ENCODE measurements around the gene TLR3. TPM values are rescaled to one million over a fixed set of nuclear protein-coding genes. Genes with fewer than 3 reads are reported as not detected.

TLR3 gene
- total and polyA plus RNA-seq, 8 donors = 0.99 to 19.1 (median 7.6) TPM

DNA sequence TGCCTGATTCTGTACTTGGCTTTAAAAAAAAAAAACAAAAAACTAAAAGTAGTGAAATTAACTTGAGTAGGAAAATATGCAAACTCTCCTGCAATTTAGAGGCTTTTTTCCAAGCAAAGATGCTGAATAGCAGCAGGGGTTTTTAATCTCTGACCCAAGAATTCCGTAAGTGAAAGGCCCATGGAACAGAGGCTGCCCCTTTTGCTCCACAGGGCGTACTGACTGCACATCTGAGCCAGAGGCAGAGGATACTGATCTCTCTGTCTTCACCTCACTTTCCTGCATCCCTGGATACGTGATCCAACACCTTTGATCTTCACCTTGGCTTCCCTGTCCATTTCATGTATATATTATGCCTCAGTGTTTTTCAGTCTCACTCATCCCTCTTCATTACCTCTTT lies 39.4 kb downstream of the TLR3 start:
- no peak overlapping the region for H3K4me3 ChIP-seq
- H3K9me3 ChIP-seq = no peaks in the 10 kb centered on the region
- intact Hi-C loops (cut with DNase I) = no loop called here
- 89 to 91% methylated on average over 3 of the region's 3 CpGs for WGBS, 2 donors
- H3K27ac ChIP-seq = no peak overlapping the region
- TF ChIP-seq, protein P1, sequence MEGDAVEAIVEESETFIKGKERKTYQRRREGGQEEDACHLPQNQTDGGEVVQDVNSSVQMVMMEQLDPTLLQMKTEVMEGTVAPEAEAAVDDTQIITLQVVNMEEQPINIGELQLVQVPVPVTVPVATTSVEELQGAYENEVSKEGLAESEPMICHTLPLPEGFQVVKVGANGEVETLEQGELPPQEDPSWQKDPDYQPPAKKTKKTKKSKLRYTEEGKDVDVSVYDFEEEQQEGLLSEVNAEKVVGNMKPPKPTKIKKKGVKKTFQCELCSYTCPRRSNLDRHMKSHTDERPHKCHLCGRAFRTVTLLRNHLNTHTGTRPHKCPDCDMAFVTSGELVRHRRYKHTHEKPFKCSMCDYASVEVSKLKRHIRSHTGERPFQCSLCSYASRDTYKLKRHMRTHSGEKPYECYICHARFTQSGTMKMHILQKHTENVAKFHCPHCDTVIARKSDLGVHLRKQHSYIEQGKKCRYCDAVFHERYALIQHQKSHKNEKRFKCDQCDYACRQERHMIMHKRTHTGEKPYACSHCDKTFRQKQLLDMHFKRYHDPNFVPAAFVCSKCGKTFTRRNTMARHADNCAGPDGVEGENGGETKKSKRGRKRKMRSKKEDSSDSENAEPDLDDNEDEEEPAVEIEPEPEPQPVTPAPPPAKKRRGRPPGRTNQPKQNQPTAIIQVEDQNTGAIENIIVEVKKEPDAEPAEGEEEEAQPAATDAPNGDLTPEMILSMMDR (IDR thresholded peaks at IDR 0.05) = no peak
- DNase-seq (no peak), FAIRE-seq (no peak), ATAC-seq (no peak)
- peaks cover 4 to 28% (median 17%) of the 10 kb centered on the region in 3 donors for H3K4me1 ChIP-seq
- no peaks in the 10 kb centered on the region for H3K27me3 ChIP-seq
- no peaks in the 10 kb centered on the region for H3K36me3 ChIP-seq

- Histone ChIP-seq H3K27ac (peak overlapping the region in 1 of 4 donors; percentile 27), H3K9me3 (no peaks in the 10 kb centered on the region), H3K36me3 (no peaks in the 10 kb centered on the region), H3K27me3 (no peaks in the 10 kb centered on the region), H3K4me1 (peaks cover 4 to 22% (median 17%) of the 10 kb centered on the region in 3 donors), H3K4me3 (no peak overlapping the region)
- TF ChIP-seq, protein P1 (IDR thresholded peaks at IDR 0.05) = no peak
- no peak for DNase-seq
- no peak for FAIRE-seq
- no peak for ATAC-seq
- 53 to 54% methylated on average over 4 of the region's 4 CpGs for WGBS, 2 donors
- intact Hi-C loops (cut with DNase I) = no loop called here
Measured at GRCh38 chr4:186109245-186109644, 40.3 kb downstream of the TLR3 start.

DNA sequence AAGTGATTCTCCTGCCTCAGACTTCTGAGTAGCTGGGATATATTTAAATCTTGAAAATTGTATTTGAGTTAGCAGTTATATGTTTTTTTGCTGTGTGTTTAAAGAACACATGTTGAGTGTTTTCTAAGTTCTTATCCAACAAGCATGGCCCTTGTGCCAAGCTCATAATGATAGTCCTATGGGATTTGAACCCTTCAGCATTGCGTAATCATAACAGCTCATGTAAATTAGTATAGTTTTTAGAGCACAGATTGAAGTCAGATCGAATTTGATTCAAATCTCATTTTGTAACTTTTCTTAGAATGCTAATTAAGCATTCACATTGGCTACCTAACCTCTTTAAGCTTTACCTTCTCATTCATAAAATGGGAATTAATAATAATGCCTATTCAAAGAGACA lies 47.7 kb downstream of the TLR3 start:
- intact Hi-C loops (cut with DNase I) = no loop called here
- TF ChIP-seq, protein P1 (IDR thresholded peaks at IDR 0.05) = no peak
- Histone ChIP-seq H3K4me1 (no peaks in the 10 kb centered on the region), H3K36me3 (no peaks in the 10 kb centered on the region), H3K27me3 (no peaks in the 10 kb centered on the region), H3K9me3 (no peaks in the 10 kb centered on the region), H3K4me3 (no peak overlapping the region), H3K27ac (no peak overlapping the region)
- ATAC-seq (no peak), FAIRE-seq (no peak), DNase-seq (no peak)
- 73 to 82% methylated on average over 2 of the region's 2 CpGs for WGBS, 2 donors

GRCh38 chr4:186118582-186118981 lies 49.6 kb downstream of the TLR3 start:
- no peak overlapping the region for H3K4me3 ChIP-seq
- FAIRE-seq (no peak), ATAC-seq (peak in 1 of 4 donors; percentile 64), DNase-seq (no peak)
- H3K4me1 ChIP-seq = no peaks in the 10 kb centered on the region
- H3K27ac ChIP-seq = no peak overlapping the region
- no peaks in the 10 kb centered on the region for H3K9me3 ChIP-seq
- no peaks in the 10 kb centered on the region for H3K36me3 ChIP-seq
- WGBS, 2 donors = 65 to 69% methylated on average over 7 of the region's 7 CpGs
- intact Hi-C loops (cut with DNase I) = no loop called here
- H3K27me3 ChIP-seq = no peaks in the 10 kb centered on the region
- TF ChIP-seq, protein P1 (IDR thresholded peaks at IDR 0.05) = no peak

- TF ChIP-seq, protein P1 (IDR thresholded peaks at IDR 0.05) = no peak
- no peaks in the 10 kb centered on the region for H3K36me3 ChIP-seq
- H3K4me3 ChIP-seq = no peak overlapping the region
- H3K27me3 ChIP-seq = no peaks in the 10 kb centered on the region
- FAIRE-seq (no peak), DNase-seq (no peak), ATAC-seq (no peak)
- H3K27ac ChIP-seq = no peak overlapping the region
- no peaks in the 10 kb centered on the region for H3K4me1 ChIP-seq
- H3K9me3 ChIP-seq = no peaks in the 10 kb centered on the region
- intact Hi-C loops (cut with DNase I) = no loop called here
- 77 to 81% methylated on average over 2 of the region's 2 CpGs for WGBS, 2 donors
Measured at GRCh38 chr4:186121057-186121456, 52.1 kb downstream of the TLR3 start.
